ENCODE data around the gene IRF8. TPM values are rescaled to one million over a fixed set of nuclear protein-coding genes. Genes with fewer than 3 reads are reported as not detected.

Gene IRF8
- total and polyA plus RNA-seq, 12 donors = 0.72 to 29.4 (median 2.1) TPM

DNA sequence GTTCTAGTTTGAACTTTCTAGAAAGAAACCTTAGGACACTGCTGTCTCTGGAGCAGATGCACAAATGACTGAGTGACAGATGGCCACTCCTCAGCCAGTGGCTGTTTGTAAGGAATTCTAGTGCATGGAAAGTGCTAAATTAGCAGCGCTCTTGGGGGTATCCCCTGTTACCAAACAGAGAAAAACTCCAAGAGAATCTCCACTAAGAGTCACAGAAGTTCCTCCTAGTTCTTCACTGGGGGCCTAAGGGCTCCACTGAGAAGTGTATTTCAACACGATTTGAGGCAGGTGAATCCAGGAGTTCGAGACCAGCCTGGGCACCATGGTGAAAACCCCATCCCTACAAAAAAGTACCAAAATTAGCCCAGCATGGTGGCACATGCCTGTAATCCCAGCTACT is 18.1 kb upstream of the IRF8 start:
- ATAC-seq = no peak

GRCh38 chr16:85881436-85881835 is 17.5 kb upstream of the IRF8 start:
- 55 to 62% methylated on average over 3 of the region's 3 CpGs for WGBS, 2 donors
- intact Hi-C loops (cut with DNase I) = no loop called here
- H3K9me3 ChIP-seq = no peaks in the 10 kb centered on the region
- no peaks in the 10 kb centered on the region for H3K36me3 ChIP-seq
- H3K4me1 ChIP-seq = peaks cover 0 to 8% (median 0%) of the 10 kb centered on the region in 9 donors
- ATAC-seq (no peak), DNase-seq (no peak)
- peaks cover 0 to 33% (median 19%) of the 10 kb centered on the region in 7 donors for H3K27me3 ChIP-seq
- H3K27ac ChIP-seq = no peak overlapping the region
- H3K4me3 ChIP-seq = no peak overlapping the region
- TF ChIP-seq, protein P1, sequence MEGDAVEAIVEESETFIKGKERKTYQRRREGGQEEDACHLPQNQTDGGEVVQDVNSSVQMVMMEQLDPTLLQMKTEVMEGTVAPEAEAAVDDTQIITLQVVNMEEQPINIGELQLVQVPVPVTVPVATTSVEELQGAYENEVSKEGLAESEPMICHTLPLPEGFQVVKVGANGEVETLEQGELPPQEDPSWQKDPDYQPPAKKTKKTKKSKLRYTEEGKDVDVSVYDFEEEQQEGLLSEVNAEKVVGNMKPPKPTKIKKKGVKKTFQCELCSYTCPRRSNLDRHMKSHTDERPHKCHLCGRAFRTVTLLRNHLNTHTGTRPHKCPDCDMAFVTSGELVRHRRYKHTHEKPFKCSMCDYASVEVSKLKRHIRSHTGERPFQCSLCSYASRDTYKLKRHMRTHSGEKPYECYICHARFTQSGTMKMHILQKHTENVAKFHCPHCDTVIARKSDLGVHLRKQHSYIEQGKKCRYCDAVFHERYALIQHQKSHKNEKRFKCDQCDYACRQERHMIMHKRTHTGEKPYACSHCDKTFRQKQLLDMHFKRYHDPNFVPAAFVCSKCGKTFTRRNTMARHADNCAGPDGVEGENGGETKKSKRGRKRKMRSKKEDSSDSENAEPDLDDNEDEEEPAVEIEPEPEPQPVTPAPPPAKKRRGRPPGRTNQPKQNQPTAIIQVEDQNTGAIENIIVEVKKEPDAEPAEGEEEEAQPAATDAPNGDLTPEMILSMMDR (IDR thresholded peaks at IDR 0.05) = no peak

More for the DNA sequence above, 18.1 kb upstream of the IRF8 start:
- H3K9me3 ChIP-seq = no peaks in the 10 kb centered on the region
- no peaks in the 10 kb centered on the region for H3K36me3 ChIP-seq
- H3K27me3 ChIP-seq = peaks cover 0 to 28% (median 17%) of the 10 kb centered on the region in 7 donors
- intact Hi-C loops (cut with DNase I) = no loop called here
- no peak overlapping the region for H3K27ac ChIP-seq
- peaks cover 0 to 8% (median 0%) of the 10 kb centered on the region in 9 donors for H3K4me1 ChIP-seq
- WGBS, 2 donors = 95 to 96% methylated on average over 3 of the region's 3 CpGs
- TF ChIP-seq, protein P1 (IDR thresholded peaks at IDR 0.05) = no peak
- DNase-seq = no peak
- no peak overlapping the region for H3K4me3 ChIP-seq

- 58 to 65% methylated on average over 4 of the region's 4 CpGs for WGBS, 2 donors
- no peak overlapping the region for H3K4me3 ChIP-seq
Measured at GRCh38 chr16:85882181-85882810, 16.7 kb upstream of the IRF8 start.

DNA sequence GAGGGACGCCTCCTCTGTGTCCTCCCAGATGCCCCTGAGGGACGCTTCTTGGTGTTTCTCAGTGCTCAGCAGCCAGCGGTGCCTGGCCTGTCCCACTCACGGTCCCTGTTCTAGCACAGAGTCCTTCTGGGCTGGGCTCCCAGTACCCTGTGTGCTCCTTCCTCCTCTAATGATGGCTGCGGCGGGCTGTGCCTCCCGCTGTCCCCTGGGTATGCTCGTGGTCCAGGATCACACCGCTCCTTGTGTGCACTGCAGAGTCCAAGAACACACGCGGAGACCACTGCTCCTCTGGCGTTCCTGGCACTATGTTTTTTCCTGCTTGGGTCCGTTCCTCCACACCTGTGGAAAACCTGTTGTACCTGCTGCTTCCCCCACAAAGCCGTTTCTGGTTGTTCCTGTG is 15.1 kb upstream of the IRF8 start:
- no peak overlapping the region for H3K4me3 ChIP-seq
- H3K9me3 ChIP-seq = no peaks in the 10 kb centered on the region
- ATAC-seq = no peak
- intact Hi-C loops (cut with DNase I) = no loop called here
- TF ChIP-seq, protein P1 (IDR thresholded peaks at IDR 0.05) = no peak
- no peaks in the 10 kb centered on the region for H3K36me3 ChIP-seq
- H3K27me3 ChIP-seq = peaks cover 0 to 53% (median 30%) of the 10 kb centered on the region in 7 donors
- WGBS, 2 donors = 76 to 77% methylated on average over 14 of the region's 14 CpGs
- no peak for DNase-seq
- no peak overlapping the region for H3K27ac ChIP-seq
- H3K4me1 ChIP-seq = peaks cover 0 to 16% (median 0%) of the 10 kb centered on the region in 9 donors

More at GRCh38 chr16:85882181-85882810, 16.7 kb upstream of the IRF8 start:
- no peaks in the 10 kb centered on the region for H3K36me3 ChIP-seq
- ATAC-seq = no peak
- peaks cover 0 to 8% (median 0%) of the 10 kb centered on the region in 9 donors for H3K4me1 ChIP-seq
- intact Hi-C loops (cut with DNase I) = no loop called here
- no peak for DNase-seq
- H3K27me3 ChIP-seq = peaks cover 0 to 42% (median 28%) of the 10 kb centered on the region in 7 donors
- H3K9me3 ChIP-seq = no peaks in the 10 kb centered on the region
- TF ChIP-seq, protein P1 (IDR thresholded peaks at IDR 0.05) = no peak
- no peak overlapping the region for H3K27ac ChIP-seq

Measured in heart right ventricle (tissue), 16 donors.